Heart right ventricle (tissue), 16 donors: ENCODE measurements around the gene EFNA5. TPM values are rescaled to one million over a fixed set of nuclear protein-coding genes. Genes with fewer than 3 reads are reported as not detected.
A peak's percentile ranks its signal among the peaks of the same experiment; 100 is the strongest.

Experiments
- ATAC-seq, 8 donors: fragments of 200-7000 bp; cut with Tn5 transposase; one replicate each; pipeline ENCODE4 v1.9.1; 2020; ENCODE audit warnings: mild to moderate bottlenecking in 8 of 8, moderate library complexity in 8 of 8, moderate number of reproducible peaks in 1 of 8
- DNase-seq, 2 donors: peaks; one replicate each; pipeline ENCODE4 v3.0.0-alpha.2; 2020
- H3K27ac ChIP-seq, 10 donors: fragments of 200-600 bp; sonication (generic) in 2 of 10; one replicate each; pipeline versions ENCODE4 v1.5.0 to v1.8.0; 2020 to 2022; ENCODE audit warnings: mild to moderate bottlenecking in 3 of 10
- H3K27me3 ChIP-seq, 7 donors: fragments of 200-600 bp; one replicate each; pipeline ENCODE4 v1.8.0; 2021 to 2022; ENCODE audit warnings: mild to moderate bottlenecking in 2 of 7
- H3K36me3 ChIP-seq, 9 donors: fragments of 200-600 bp; sonication (generic) in 1 of 9; one replicate each; pipeline versions ENCODE4 v1.5.0 to v1.8.0; 2020 to 2022; ENCODE audit warnings: mild to moderate bottlenecking in 2 of 9
- H3K4me1 ChIP-seq, 9 donors: fragments of 200-600 bp; sonication (generic) in 1 of 9; one replicate each; pipeline versions ENCODE4 v1.5.0 to v1.8.0; 2020 to 2022; ENCODE audit warnings: mild to moderate bottlenecking in 4 of 9
- H3K4me3 ChIP-seq, 10 donors: fragments of 200-600 bp; sonication (generic) in 2 of 10; one replicate each; pipeline versions ENCODE4 v1.5.0 to v1.8.0; 2020 to 2022; ENCODE audit warnings: mild to moderate bottlenecking in 7 of 10, moderate library complexity in 2 of 10
- H3K9me3 ChIP-seq, 11 donors: fragments of 200-600 bp in 10 of 11; sonication (generic) in 2 of 11; one replicate each; pipeline versions ENCODE4 v1.5.0 to v1.8.0; 2013 to 2022; ENCODE audit warnings: mild to moderate bottlenecking in 2 of 11, control low read depth in 1 of 11, moderate library complexity in 1 of 11
- CTCF ChIP-seq, 9 donors: fragments of 200-600 bp; sonication (generic) in 2 of 9; IDR thresholded peaks; one replicate each; pipeline versions ENCODE4 v1.5.0 to v1.8.0; 2021 to 2022; ENCODE audit warnings: antibody characterized with exemption in 9 of 9, mild to moderate bottlenecking in 5 of 9, moderate library complexity in 1 of 9
- WGBS, 2 donors: extraction: QIAGEN DNeasy Blood & Tissue Kit; methylation state at CpG; one replicate each; pipeline ENCODE4 v1.1.7; 2013; ENCODE audit warnings: inconsistent platforms in 1 of 2; 5-methylcytosine and 5-hydroxymethylcytosine counted together
- intact Hi-C, 10 donors: fragments of 100-400 bp; cut with DNase I; formaldehyde crosslinking; loops; one replicate each; pipeline versions ENCODE4 v1.11.1 to v1.14.2; 2022
- polyA plus RNA-seq, 2 donors: library from polyadenylated mRNA; stranded (reverse); fragments of 200-250 nt; gene quantifications; one replicate each; pipeline ENCODE4 v1.2.3, GENCODE V29; 2013
- total RNA-seq, 10 donors: library from RNA; stranded (reverse); fragmentation: NEBNext Ultra II Directional in 3 of 10; extraction: Animal tissue kit (Norgen Biotek cat#: 25700) in 3 of 10; gene quantifications; one replicate each; pipeline versions ENCODE4 v1.2.1 to v1.2.4, GENCODE V29; 2021 to 2023
- donor health status: Arrhythmogenic right ventricular cardiomyopathy.
- donor health status: ischemic (EF 13 %, LVEDD 7.1; RV severe dilation, severe dysfunction).
- donor health status: healthy with polysubstance abuse.
- donor health status: DM: no; HTN: yes; CAD: no.
- donor health status: DM: no; HTN: no; CAD: no.
- donor health status: ischemic (EF 25% LVEDD 6.9; RV normal size, moderate dysfunction).
- donor health status: ischemic (EF 25% LVEDD 5.7; RV mildly dilated, moderate dysfunction).
- donor health status: healthy.
- donor health status: DM: yes; HTN: yes; CAD: no.
- donor health status: Ischemic cardiomyopathy.
- donor health status: ischemic (EF 35%, LVEDD 5.7; RV mildly dilated, moderate dysfunction).
- donor health status: nonischemic (EF 11% LVEDD 7.7; RV severe dilation, severe dysfunction).
- donor health status: DM: yes; HTN: yes; CAD: no.
- donor health status: PGD.
- donor health status: ischemic (EF 29% LVEDD 5.4; RV normal size, mild dysfunction).
- donor health status: nonischemic (EF 23%, LVEDD 6.1; RV moderate dilation, normal function).

EFNA5 gene
- total and polyA plus RNA-seq, 12 donors = 6.9 to 49.4 (median 33.9) TPM

- Histone ChIP-seq H3K9me3 (no peaks in the 10 kb centered on the region), H3K4me1 (peaks cover 0 to 65% (median 24%) of the 10 kb centered on the region in 9 donors), H3K27ac (peak overlapping the region in 8 of 10 donors; percentile 44 to 66 (median 56)), H3K4me3 (no peak overlapping the region), H3K27me3 (no peaks in the 10 kb centered on the region), H3K36me3 (no peaks in the 10 kb centered on the region)
- no peak for TF ChIP-seq CTCF (IDR thresholded peaks at IDR 0.05)
- ATAC-seq (peak in 4 of 8 donors; percentile 31 to 55 (median 36)), DNase-seq (no peak)
- intact Hi-C loops = loop anchor here in 1 of 10 donors (10.0 kb wide), 2 partner anchors 87 to 197 kb away; no protein-coding TSS in a partner anchor
- 28 to 35% methylated on average over 1 of the region's 1 CpG for WGBS, 2 donors
Observed at GRCh38 chr5:107468276-107468675, 202.5 kb downstream of the EFNA5 start.

- Histone ChIP-seq H3K4me1 (peaks cover 0 to 65% (median 24%) of the 10 kb centered on the region in 9 donors), H3K27ac (peak overlapping the region in 8 of 10 donors; percentile 26 to 66 (median 51))
Observed at GRCh38 chr5:107467137-107467932, 203.4 kb downstream of the EFNA5 start.

GRCh38 chr5:107466233-107466769, 204.4 kb downstream of the EFNA5 start:
- Histone ChIP-seq H3K36me3 (no peaks in the 10 kb centered on the region), H3K4me1 (peaks cover 0 to 65% (median 24%) of the 10 kb centered on the region in 9 donors), H3K27me3 (no peaks in the 10 kb centered on the region), H3K9me3 (no peaks in the 10 kb centered on the region), H3K27ac (peak overlapping the region in 3 of 10 donors; percentile 16 to 29 (median 25)), H3K4me3 (no peak overlapping the region)
- intact Hi-C loops = loop anchor here in 1 of 10 donors (10.0 kb wide), 2 partner anchors 88 to 198 kb away; no protein-coding TSS in a partner anchor
- 61 to 64% methylated on average over 10 of the region's 10 CpGs for WGBS, 2 donors
- DNase-seq (no peak), ATAC-seq (peak in 3 of 8 donors; percentile 40 to 58 (median 47))
- no peak for TF ChIP-seq CTCF (IDR thresholded peaks at IDR 0.05)

More at GRCh38 chr5:107467137-107467932, 203.4 kb downstream of the EFNA5 start:
- 64 to 75% methylated on average over 5 of the region's 5 CpGs for WGBS, 2 donors
- no peak for TF ChIP-seq CTCF (IDR thresholded peaks at IDR 0.05)
- peak in 6 of 8 donors; percentile 38 to 80 (median 50) for ATAC-seq
- peak in 1 of 2 donors; percentile 19 for DNase-seq
- intact Hi-C loops = loop anchor here in 1 of 10 donors (10.0 kb wide), 2 partner anchors 87 to 197 kb away; no protein-coding TSS in a partner anchor
- H3K4me3 ChIP-seq = no peak overlapping the region
- no peaks in the 10 kb centered on the region for H3K36me3 ChIP-seq
- H3K9me3 ChIP-seq = no peaks in the 10 kb centered on the region
- H3K27me3 ChIP-seq = no peaks in the 10 kb centered on the region

- H3K4me3 ChIP-seq = no peak overlapping the region
Observed at GRCh38 chr5:107464876-107465275, 205.9 kb downstream of the EFNA5 start.

More at GRCh38 chr5:107464876-107465275, 205.9 kb downstream of the EFNA5 start:
- H3K36me3 ChIP-seq = no peaks in the 10 kb centered on the region
- no peak for ATAC-seq
- peaks cover 0 to 61% (median 18%) of the 10 kb centered on the region in 9 donors for H3K4me1 ChIP-seq
- peak overlapping the region in 2 of 10 donors; percentile 24 to 29 for H3K27ac ChIP-seq
- H3K9me3 ChIP-seq = no peaks in the 10 kb centered on the region
- no peaks in the 10 kb centered on the region for H3K27me3 ChIP-seq
- DNase-seq = no peak
- WGBS, 2 donors = 76 to 78% methylated on average over 8 of the region's 8 CpGs
- no peak for TF ChIP-seq CTCF (IDR thresholded peaks at IDR 0.05)
- intact Hi-C loops = loop anchor here in 1 of 10 donors (10.0 kb wide), 2 partner anchors 90 to 200 kb away; no protein-coding TSS in a partner anchor
